Measurements from ENCODE around the gene KIAA1549. TPM values are rescaled to one million over a fixed set of nuclear protein-coding genes. Genes with fewer than 3 reads are reported as not detected.

The KIAA1549 gene
- total and polyA plus RNA-seq, 2 of the 4 experiments (the other 2 are of a cell fraction) = 1.3 to 3.3 TPM

- CTCF ChIA-PET = no interaction called here
- dilution Hi-C loops (cut with HindIII; ENCODE audit: low sequenced_read_pairs, unreplicated experiment) = no loop called here
- no TSS peak for BruUV-seq (replicated peaks)
These were observed 64.5 kb downstream of the KIAA1549 start for GRCh38 chr7:138916731-138917130.

More at GRCh38 chr7:138916731-138917130, 64.5 kb downstream of the KIAA1549 start:
- Histone ChIP-seq H3K4me3 (ENCODE audit: insufficient read depth, low read depth, low read length) (no peak overlapping the region), H2AK9ac (replicated peaks; ENCODE audit: low read depth, low read length, poor library complexity) (no peak overlapping the region), H2BK5ac (ENCODE audit: low read depth, low read length, poor library complexity, severe bottlenecking) (no peak overlapping the region), H3K9ac (ENCODE audit: low read depth, low read length) (no peak overlapping the region), H2AK5ac (ENCODE audit: low read depth, low read length) (no peak overlapping the region), H3K23ac (ENCODE audit: low read depth, low read length) (no peak overlapping the region), H3K4me1 (ENCODE audit: control insufficient read depth, insufficient read depth, low read length) (peaks cover 9% of the 10 kb centered on the region), H2AFZ (replicated peaks; ENCODE audit: low read length, poor library complexity) (no peak overlapping the region), H4K8ac (ENCODE audit: low read depth in 2 of 2, low read length in 2 of 2) (no peak overlapping the region), H2BK120ac (ENCODE audit: low read depth, low read length) (no peak overlapping the region), H4K5ac (ENCODE audit: low read depth, low read length) (no peak overlapping the region), H2BK15ac (ENCODE audit: low read depth, low read length) (no peak overlapping the region), H3K27ac (ENCODE audit: insufficient read depth, low read length) (no peak overlapping the region), H3K4ac (ENCODE audit: low read depth, low read length) (no peak overlapping the region), H3K56ac (ENCODE audit: extremely low read depth, insufficient read depth, low read length) (no peak overlapping the region), H3K9me3 (ENCODE audit: control insufficient read depth, insufficient read depth, low read length) (peaks cover 2% of the 10 kb centered on the region; the same call in 1 of the 2 replicates), H4K20me1 (ENCODE audit: insufficient read depth, low read length) (no peaks in the 10 kb centered on the region), H3K18ac (ENCODE audit: low read depth, low read length) (no peak overlapping the region), H3K27me3 (ENCODE audit: control insufficient read depth, insufficient read depth, low read length) (no peaks in the 10 kb centered on the region), H4K91ac (ENCODE audit: insufficient read depth, low read depth, low read length) (no peak overlapping the region), H3K79me1 (ENCODE audit: low read depth in 1 of 2, low read length in 2 of 2) (peaks cover 13 to 14% of the 10 kb centered on the region in 2 experiments; a peak in 3 of 4 replicates), H3K36me3 (ENCODE audit: control insufficient read depth, insufficient read depth, low read length) (peaks cover 4% of the 10 kb centered on the region; the same call in 1 of the 2 replicates), H3K9me1 (ENCODE audit: insufficient read depth, low read length) (peaks cover 10% of the 10 kb centered on the region), H2BK20ac (ENCODE audit: low read depth, low read length) (no peak overlapping the region), H3K14ac (replicated peaks; ENCODE audit: low read depth, low read length) (no peak overlapping the region), H3K4me2 (ENCODE audit: low read depth, low read length) (no peak overlapping the region)
- POLR2A ChIA-PET (ENCODE audit: unreplicated experiment) = no interaction called here
- no peak for ATAC-seq (ENCODE audit: low read depth)
- DNase-seq = no peak
- in situ Hi-C loops (cut with MboI; ENCODE audit: low sequenced_read_pairs) = no loop called here
- intact Hi-C loops (cut with micrococcal nuclease) = no loop called here
- TF ChIP-seq CHD1 (IDR thresholded peaks at IDR 0.05; ENCODE audit: low read depth, low read length) = no peak
- 85% methylated on average over 9 of the region's 17 CpGs; no CpG with 5 or more reads in 1 of the 2 experiments for WGBS, 2 experiments (ENCODE audit: extremely low coverage in 2 of 2, insufficient read length in 1 of 2)
